CD14-positive monocyte (primary cell): Measurements from ENCODE around the gene NBEA. TPM values are rescaled to one million over a fixed set of nuclear protein-coding genes. Genes with fewer than 3 reads are reported as not detected.

Experiments used
- DNase-seq, 3 donors: peaks; one replicate each; pipeline ENCODE4 v3.0.0-alpha.2; 2011 to 2022
- H2AFZ ChIP-seq: 2 replicates; pipeline ENCODE4 v1.6.0; 2012; ENCODE audit warnings: mild to moderate bottlenecking, low read depth, low read length, inconsistent platforms; ENCODE audit not compliant: insufficient read depth, poor library complexity, severe bottlenecking
- H3K27ac ChIP-seq, 2 donors: 1 replicate in 1 of 2; 2 replicates in 1 of 2; pipeline ENCODE4 v1.5.1; 2012 to 2013; ENCODE audit warnings: low read length in 2 of 2, control low read depth in 1 of 2, inconsistent platforms in 1 of 2, low read depth in 1 of 2, mild to moderate bottlenecking in 1 of 2
- H3K27me3 ChIP-seq, 2 donors: one replicate each; pipeline versions ENCODE4 v1.6.0 to v1.6.1; 2011 to 2013; ENCODE audit warnings: low read length in 2 of 2; ENCODE audit not compliant: control insufficient read depth in 2 of 2, insufficient read depth in 2 of 2
- H3K36me3 ChIP-seq, 2 donors: replicated peaks in 1 of 2; 1 replicate in 1 of 2; 2 replicates in 1 of 2; pipeline versions ENCODE4 v1.5.1 to v1.6.1; 2012 to 2013; ENCODE audit warnings: low read length in 2 of 2, control low read depth in 1 of 2, inconsistent platforms in 1 of 2, mild to moderate bottlenecking in 1 of 2; ENCODE audit not compliant: insufficient read depth in 2 of 2, control insufficient read depth in 1 of 2
- H3K4me1 ChIP-seq, 2 donors: 1 replicate in 1 of 2; 2 replicates in 1 of 2; pipeline versions ENCODE4 v1.5.1 to v1.6.1; 2012 to 2013; ENCODE audit warnings: low read length in 2 of 2, control low read depth in 1 of 2, inconsistent platforms in 1 of 2, mild to moderate bottlenecking in 1 of 2, moderate library complexity in 1 of 2; ENCODE audit not compliant: insufficient read depth in 2 of 2, control insufficient read depth in 1 of 2
- H3K4me2 ChIP-seq: replicated peaks from 2 replicates; pipeline ENCODE3; 2012; ENCODE audit warnings: low read length, moderate library complexity, mild to moderate bottlenecking; ENCODE audit not compliant: poor library complexity, severe bottlenecking; ENCODE audit errors: extremely low read depth
- H3K4me3 ChIP-seq, 3 experiments: fragments of 200-600 bp in 1 of 3; sonication (generic) in 1 of 3; replicated peaks in 1 of 3; 1 replicate in 2 of 3; 2 replicates in 1 of 3; pipeline ENCODE4 v1.5.1; 2011 to 2013; ENCODE audit warnings: low read length in 3 of 3, mild to moderate bottlenecking in 3 of 3, control low read depth in 2 of 3, low read depth in 2 of 3, inconsistent platforms in 1 of 3, moderate library complexity in 1 of 3
- H3K79me2 ChIP-seq: 2 replicates; pipeline ENCODE4 v1.6.0; 2012; ENCODE audit warnings: mild to moderate bottlenecking, control low read depth, inconsistent platforms, low read length, moderate library complexity; ENCODE audit not compliant: insufficient read depth
- H3K9ac ChIP-seq: 2 replicates; pipeline ENCODE4 v1.6.0; 2017; ENCODE audit warnings: low read length, mild to moderate bottlenecking; ENCODE audit not compliant: insufficient read depth, poor library complexity, severe bottlenecking
- H3K9me3 ChIP-seq, 2 donors: replicated peaks in 1 of 2; 1 replicate in 1 of 2; 2 replicates in 1 of 2; pipeline versions ENCODE4 v1.5.1 to v1.6.1; 2012 to 2013; ENCODE audit warnings: low read length in 2 of 2, control low read depth in 1 of 2; ENCODE audit not compliant: control insufficient read depth in 1 of 2, insufficient read depth in 1 of 2
- H4K20me1 ChIP-seq: 2 replicates; pipeline ENCODE4 v1.6.0; 2012; ENCODE audit warnings: mild to moderate bottlenecking, low read length, control low read depth, moderate library complexity; ENCODE audit not compliant: insufficient read depth
- H3K27ac Mint-ChIP-seq, 7 donors: one replicate each; pipeline ENCODE4 v1.8.0; 2020; ENCODE audit warnings: mild to moderate bottlenecking in 7 of 7, mixed read lengths in 7 of 7, moderate library complexity in 6 of 7, inconsistent platforms in 2 of 7
- H3K27me3 Mint-ChIP-seq, 3 donors: one replicate each; pipeline ENCODE4 v1.8.0; 2021 to 2022; ENCODE audit warnings: low read depth in 3 of 3, mild to moderate bottlenecking in 3 of 3, mixed read lengths in 3 of 3, moderate library complexity in 3 of 3, inconsistent platforms in 1 of 3
- H3K36me3 Mint-ChIP-seq, 2 donors: one replicate each; pipeline ENCODE4 v1.8.0; 2020; ENCODE audit warnings: mixed read lengths in 2 of 2, inconsistent platforms in 1 of 2, mild to moderate bottlenecking in 1 of 2
- H3K4me1 Mint-ChIP-seq: one replicate; pipeline ENCODE4 v1.8.0; 2020; ENCODE audit warnings: mild to moderate bottlenecking, mixed read lengths
- H3K4me3 Mint-ChIP-seq, 2 donors: one replicate each; pipeline ENCODE4 v1.8.0; 2020; ENCODE audit warnings: mild to moderate bottlenecking in 2 of 2, mixed read lengths in 2 of 2, moderate library complexity in 1 of 2
- H3K9me3 Mint-ChIP-seq, 7 donors: one replicate each; pipeline ENCODE4 v1.8.0; 2020 to 2022; ENCODE audit warnings: mixed read lengths in 7 of 7, mild to moderate bottlenecking in 6 of 7, moderate library complexity in 6 of 7, inconsistent platforms in 2 of 7
- WGBS: methylation state at CpG from one replicate; pipeline ENCODE4 v1.1.5; 2013; ENCODE audit warnings: missing lambda C conversion rate; ENCODE audit not compliant: insufficient coverage; 5-methylcytosine and 5-hydroxymethylcytosine counted together
- intact Hi-C, 2 donors: fragments of 100-400 bp; cut with micrococcal nuclease; formaldehyde crosslinking; loops; one replicate each; pipeline versions ENCODE4 v1.15.0 to v1.15.1; 2023
- polyA plus RNA-seq, 3 donors: library from polyadenylated mRNA; depleted of rRNA in 1 of 3; unstranded in 2 of 3; stranded (reverse) in 1 of 3; fragments of 300-500 nt in 2 of 3; fragments of >200 nt in 1 of 3; fragmentation: Illumina TruSeq in 2 of 3; gene quantifications; 1 replicate in 2 of 3; 2 replicates in 1 of 3; pipeline ENCODE4 v1.2.3, GENCODE V29; 2012 to 2021
- TF ChIP-seq, protein P1 (sequence below): fragments of 200-600 bp; IDR thresholded peaks from one replicate; pipeline ENCODE4 v1.8.0; 2022; ENCODE audit warnings: antibody characterized with exemption, mild to moderate bottlenecking

The NBEA gene
- polyA plus RNA-seq, 3 donors: 0.03 to 0.23 (median 0.08) TPM

DNA sequence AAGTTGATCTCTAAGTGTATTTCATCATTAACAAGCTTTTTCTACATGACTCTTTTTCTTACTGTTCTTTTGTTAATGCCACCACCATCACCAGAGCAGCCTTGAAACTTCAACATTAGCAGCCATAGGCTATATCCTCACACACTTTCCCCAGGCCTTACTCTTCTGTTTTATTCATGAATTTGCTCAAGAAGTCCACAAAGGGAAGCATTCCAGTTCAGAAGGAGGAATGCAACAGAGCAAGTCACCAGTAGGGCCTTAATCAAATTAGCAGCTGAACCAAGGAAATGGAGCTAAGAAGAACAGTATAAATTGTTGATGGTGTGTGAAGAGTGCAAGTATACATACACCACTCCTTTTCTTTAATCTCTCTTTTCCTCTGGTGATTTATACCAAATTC is 223.1 kb downstream of the NBEA start:
- TF ChIP-seq, protein P1, sequence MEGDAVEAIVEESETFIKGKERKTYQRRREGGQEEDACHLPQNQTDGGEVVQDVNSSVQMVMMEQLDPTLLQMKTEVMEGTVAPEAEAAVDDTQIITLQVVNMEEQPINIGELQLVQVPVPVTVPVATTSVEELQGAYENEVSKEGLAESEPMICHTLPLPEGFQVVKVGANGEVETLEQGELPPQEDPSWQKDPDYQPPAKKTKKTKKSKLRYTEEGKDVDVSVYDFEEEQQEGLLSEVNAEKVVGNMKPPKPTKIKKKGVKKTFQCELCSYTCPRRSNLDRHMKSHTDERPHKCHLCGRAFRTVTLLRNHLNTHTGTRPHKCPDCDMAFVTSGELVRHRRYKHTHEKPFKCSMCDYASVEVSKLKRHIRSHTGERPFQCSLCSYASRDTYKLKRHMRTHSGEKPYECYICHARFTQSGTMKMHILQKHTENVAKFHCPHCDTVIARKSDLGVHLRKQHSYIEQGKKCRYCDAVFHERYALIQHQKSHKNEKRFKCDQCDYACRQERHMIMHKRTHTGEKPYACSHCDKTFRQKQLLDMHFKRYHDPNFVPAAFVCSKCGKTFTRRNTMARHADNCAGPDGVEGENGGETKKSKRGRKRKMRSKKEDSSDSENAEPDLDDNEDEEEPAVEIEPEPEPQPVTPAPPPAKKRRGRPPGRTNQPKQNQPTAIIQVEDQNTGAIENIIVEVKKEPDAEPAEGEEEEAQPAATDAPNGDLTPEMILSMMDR: no peak
- H3K27me3 ChIP-seq: no peaks in the 10 kb centered on the region
- H3K27ac ChIP-seq: no peak overlapping the region
- intact Hi-C loops: no loop called here
- no peaks in the 10 kb centered on the region for H3K9me3 ChIP-seq
- H3K27me3 Mint-ChIP-seq: peaks cover 0 to 2% (median 0%) of the 10 kb centered on the region in 3 donors
- no peaks in the 10 kb centered on the region for H3K79me2 ChIP-seq
- H4K20me1 ChIP-seq: no peaks in the 10 kb centered on the region
- no peak overlapping the region for H3K27ac Mint-ChIP-seq
- H3K36me3 Mint-ChIP-seq: no peaks in the 10 kb centered on the region
- no peak overlapping the region for H3K4me3 Mint-ChIP-seq
- no peak overlapping the region for H3K4me2 ChIP-seq
- H3K36me3 ChIP-seq: no peaks in the 10 kb centered on the region
- H3K4me1 ChIP-seq: peaks cover 5 to 6% of the 10 kb centered on the region in 2 donors
- no peak overlapping the region for H2AFZ ChIP-seq
- DNase-seq: no peak
- H3K9ac ChIP-seq: no peak overlapping the region
- H3K4me3 ChIP-seq: no peak overlapping the region
- H3K4me1 Mint-ChIP-seq: peaks cover 5% of the 10 kb centered on the region
- peaks cover 0 to 1% (median 0%) of the 10 kb centered on the region in 7 donors for H3K9me3 Mint-ChIP-seq

DNA sequence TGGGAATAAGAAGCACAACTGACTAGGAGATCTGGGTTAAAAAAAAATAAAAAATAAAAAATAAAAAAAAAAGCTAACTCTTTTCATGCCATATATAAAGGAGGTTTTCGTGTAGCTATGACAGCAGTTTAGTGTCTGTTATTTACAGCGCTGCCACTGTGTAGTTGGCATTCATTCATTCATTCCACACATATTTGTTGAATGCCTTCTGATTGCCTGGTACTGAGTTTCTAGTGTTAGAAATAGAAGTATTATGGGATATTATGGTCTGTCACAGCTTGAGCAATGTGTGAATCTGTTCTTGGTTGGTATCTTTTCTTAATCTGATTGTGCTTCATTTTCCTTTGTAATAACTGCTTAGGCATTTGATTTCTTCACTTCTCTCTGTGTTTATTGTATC is 237.4 kb downstream of the NBEA start:
- no peak for DNase-seq
- Histone ChIP-seq H3K4me1 (no peaks in the 10 kb centered on the region), H3K4me3 (no peak overlapping the region), H3K9ac (no peak overlapping the region), H3K79me2 (no peaks in the 10 kb centered on the region), H4K20me1 (no peaks in the 10 kb centered on the region), H3K27me3 (no peaks in the 10 kb centered on the region), H3K9me3 (no peaks in the 10 kb centered on the region), H3K4me2 (no peak overlapping the region), H3K36me3 (no peaks in the 10 kb centered on the region), H3K27ac (no peak overlapping the region), H2AFZ (no peak overlapping the region)
- WGBS: no CpG with 5 or more reads among the region's 2 CpGs
- Mint-ChIP-seq H3K27ac (no peak overlapping the region), H3K4me3 (no peak overlapping the region), H3K4me1 (no peaks in the 10 kb centered on the region), H3K36me3 (no peaks in the 10 kb centered on the region), H3K27me3 (peaks cover 0 to 2% (median 0%) of the 10 kb centered on the region in 3 donors), H3K9me3 (peaks cover 0 to 2% (median 0%) of the 10 kb centered on the region in 7 donors)
- TF ChIP-seq, protein P1: no peak
- intact Hi-C loops: no loop called here
